Measurements from ENCODE around the gene SP5.
"Not testable (repeated sequence)": the region's sequence is repeated elsewhere in the genome, so short reads cannot be mapped to it uniquely, and the experiment has no call there.

Gene SP5

GRCh38 chr2:170715062-170715931, at the start of gene SP5:
Gene SP5, plus strand, starts transcription at chr2:170715337. Its CDS starts 176 bp downstream, at chr2:170715513.
- intact Hi-C loops (cut with DNase I) = no loop called here
- peak in 3 of 10 donors; percentile 23 to 82 (median 70) for DNase-seq

DNA sequence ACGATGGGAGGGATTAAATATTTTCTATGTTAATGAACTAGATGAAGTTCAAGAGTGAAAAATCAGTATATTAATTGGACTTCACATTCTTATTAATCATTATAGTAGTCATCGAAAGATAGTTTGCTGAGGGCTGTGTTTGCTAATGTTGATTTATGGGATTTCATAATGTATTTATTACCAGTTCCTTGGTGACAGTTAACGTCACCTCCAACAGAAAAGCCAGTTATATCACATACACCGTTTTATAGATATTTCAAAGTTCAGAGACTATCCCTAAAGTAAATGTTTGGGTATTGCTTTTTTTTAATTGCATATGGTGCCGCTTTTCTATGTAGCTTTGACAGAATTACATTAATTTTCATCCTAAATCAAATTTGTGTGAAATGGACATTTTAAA, 49.4 kb upstream of the SP5 start:
- no peak for DNase-seq
- intact Hi-C loops (cut with DNase I) = no loop called here

DNA sequence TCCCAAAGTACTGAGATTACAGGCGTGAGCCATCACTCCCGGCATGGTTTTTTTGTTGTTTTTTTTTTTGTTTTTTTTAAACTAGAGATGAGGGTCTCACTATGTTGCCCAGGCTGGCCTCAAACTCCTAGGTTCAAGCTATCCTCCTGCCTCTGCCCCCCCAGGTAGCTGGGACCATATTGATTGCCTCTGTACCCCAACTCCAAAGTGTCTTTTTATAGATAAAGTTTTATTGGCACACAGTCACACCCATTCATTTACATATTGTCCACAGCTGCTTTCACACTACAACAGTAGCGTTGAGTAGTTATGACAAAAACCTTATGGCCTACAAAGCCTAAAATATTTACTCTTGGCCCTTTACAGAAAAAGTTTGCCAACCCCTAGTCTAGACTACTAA, 45.2 kb upstream of the SP5 start:
- intact Hi-C loops (cut with DNase I) = no loop called here
- no peak for DNase-seq

DNA sequence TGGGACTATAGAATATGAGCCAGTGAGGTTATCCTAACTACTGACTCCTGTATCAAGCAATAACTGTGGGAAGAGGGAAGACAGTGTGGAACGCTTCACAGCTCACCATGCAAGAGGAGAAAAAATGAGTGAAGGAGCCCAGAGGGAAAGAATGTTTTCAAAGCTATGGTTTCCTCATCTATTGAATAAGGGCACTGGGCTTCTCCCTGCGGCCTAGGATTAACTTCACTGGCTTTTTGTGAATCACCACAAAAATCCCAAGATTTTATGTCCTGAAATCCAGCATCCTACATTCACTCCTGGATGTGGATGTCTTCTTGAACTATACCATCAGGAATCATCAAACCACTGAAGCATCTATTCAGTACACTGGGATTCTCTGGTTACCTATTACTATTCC, 44.5 kb upstream of the SP5 start:
- intact Hi-C loops (cut with DNase I) = no loop called here
- DNase-seq = no peak

GRCh38 chr2:170671079-170671478, 44.1 kb upstream of the SP5 start:
- DNase-seq = no peak
- intact Hi-C loops (cut with DNase I) = no loop called here

DNA sequence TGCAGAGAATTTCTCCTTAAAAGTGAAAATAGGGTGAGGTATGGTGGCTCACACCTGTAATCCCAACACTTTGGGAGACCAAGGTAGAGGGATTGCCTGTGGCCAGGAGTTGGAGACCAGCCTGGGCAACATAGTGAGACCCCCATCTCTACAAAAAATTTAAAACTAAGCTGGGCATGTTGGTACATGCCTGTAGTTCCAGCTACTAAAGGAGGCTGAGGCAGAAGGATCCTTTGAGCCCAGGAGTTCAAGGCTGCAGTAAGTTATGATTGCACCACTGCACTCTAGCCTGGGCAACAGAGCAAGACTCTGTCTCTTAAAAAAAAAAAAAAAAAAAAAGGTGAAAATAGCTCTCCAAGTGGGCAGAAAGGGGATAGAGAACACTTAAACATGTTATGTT, 40.9 kb upstream of the SP5 start:
- intact Hi-C loops (cut with DNase I); DNase-seq: not testable (repeated sequence)

DNA sequence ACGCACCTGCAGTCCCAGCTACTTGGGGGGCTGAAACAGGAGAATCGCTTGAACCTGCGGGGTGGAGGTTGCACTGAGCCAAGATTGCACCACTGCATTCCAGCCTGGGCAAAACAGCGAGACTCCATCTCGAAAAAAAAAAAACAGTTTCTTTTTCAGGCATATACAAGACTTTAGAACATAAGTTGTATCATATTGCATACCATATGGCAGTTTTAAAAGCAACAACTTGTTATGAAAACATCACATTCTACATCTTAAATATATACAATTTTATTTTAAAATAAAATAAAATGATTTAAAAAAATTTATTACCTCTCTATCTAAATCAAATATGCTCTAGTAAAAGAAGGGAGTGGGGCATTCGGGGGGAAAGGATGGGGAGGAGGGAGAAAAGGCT, 39.4 kb upstream of the SP5 start:
- peak in 1 of 10 donors; percentile 21 for DNase-seq
- intact Hi-C loops (cut with DNase I) = no loop called here

GRCh38 chr2:170679607-170680079, 35.5 kb upstream of the SP5 start:
- peak in 1 of 10 donors; percentile 38 for DNase-seq

DNA sequence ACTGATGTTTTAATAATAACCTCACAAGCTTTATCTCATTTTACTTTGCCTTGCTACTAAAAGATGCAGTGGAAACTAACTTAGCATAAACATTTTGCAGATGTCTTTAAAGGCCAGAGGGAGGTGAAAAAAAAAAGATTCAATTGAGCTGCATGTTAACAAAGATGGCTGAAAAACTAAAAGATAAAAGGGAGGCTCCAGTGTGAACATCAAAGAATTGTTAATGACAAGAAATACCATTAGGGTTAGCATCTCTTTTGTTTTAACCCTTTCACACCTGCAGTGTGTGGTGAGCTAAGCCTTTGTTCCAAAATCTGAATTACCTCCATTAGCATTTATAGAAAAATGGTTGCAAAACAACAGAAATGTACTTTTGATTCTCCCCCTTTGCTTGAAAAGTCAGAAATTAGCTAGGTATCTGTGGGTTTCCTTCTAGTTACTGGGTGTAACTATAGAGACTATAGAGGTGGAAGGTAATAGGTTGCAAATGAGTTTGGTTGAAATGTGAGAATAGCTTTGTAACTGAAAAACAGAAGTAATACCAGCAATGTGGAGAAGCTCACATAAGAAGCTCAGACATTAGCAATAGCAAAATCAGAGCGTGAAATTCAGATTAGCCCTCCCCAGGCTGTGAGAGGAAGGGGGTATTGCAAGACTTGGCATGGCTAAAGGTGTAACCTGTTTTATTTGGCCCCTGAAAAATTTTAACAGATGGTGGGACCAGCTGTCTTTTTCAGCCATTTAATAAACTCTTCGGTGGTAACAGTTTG, 34.8 kb upstream of the SP5 start:
- no peak for DNase-seq
- intact Hi-C loops (cut with DNase I) = no loop called here

More at GRCh38 chr2:170679607-170680079, 35.5 kb upstream of the SP5 start:
- intact Hi-C loops (cut with DNase I) = no loop called here

DNA sequence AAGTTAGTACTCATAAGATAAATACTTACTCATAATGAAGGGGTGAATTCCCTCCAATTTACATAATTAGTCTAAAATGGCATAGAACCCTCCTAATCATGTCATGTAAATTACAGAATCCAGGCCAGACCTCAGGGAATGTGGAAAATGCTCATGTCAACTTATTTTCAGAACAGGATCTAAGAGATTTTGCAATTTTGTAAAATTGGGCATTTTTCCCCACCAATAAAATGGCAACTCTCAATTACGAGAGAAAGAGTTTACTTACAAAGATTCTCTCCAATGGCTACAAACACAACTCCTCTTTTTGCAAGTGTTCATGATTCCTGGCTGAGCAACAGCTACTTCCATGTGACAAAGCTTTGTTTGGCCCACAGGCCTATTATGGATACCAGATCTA, 33.8 kb upstream of the SP5 start:
- peak in 1 of 10 donors; percentile 12 for DNase-seq

GRCh38 chr2:170685591-170685990, 29.5 kb upstream of the SP5 start:
- no peak for DNase-seq
- intact Hi-C loops (cut with DNase I) = no loop called here

More for the DNA sequence above, 33.8 kb upstream of the SP5 start:
- intact Hi-C loops (cut with DNase I) = no loop called here

DNA sequence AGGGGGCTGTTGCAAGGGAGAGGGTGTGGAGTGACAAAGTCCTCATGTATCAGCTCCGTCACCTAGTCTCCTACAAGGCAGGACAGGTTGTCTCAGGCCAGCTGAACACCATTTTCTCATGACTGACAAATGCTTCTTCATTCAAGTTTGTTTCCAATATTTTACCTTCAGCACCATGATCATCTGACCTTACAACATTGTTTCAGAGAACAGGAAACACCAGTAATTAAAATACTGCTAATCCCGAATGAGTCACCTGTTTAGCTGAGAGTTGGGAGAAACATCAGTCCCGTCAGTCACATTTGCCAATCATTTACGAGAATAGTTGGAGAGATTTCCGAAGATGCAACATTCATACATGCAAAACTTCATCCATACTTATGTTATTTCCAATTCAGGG, 25.7 kb upstream of the SP5 start:
- DNase-seq = no peak
- intact Hi-C loops (cut with DNase I) = no loop called here

DNA sequence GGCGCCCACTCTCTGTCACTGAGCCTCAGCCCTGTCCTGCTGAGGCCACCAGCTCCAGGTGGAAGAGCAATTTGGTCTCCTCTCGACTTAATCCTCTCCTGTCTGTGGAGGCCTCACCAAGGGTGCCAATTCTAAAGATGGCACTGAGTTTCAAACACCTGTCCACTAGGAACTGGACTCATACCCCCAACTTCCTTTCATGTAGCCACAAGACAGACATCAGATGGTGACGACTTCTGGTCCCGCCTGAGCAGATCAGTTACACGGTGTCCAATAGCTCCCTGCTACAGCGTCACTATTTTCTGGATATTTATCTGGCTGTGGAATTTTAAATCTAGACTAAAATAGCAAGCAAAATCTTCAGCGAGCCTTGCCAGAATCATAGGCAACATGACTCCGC, 24.5 kb upstream of the SP5 start:
- intact Hi-C loops (cut with DNase I) = no loop called here

DNA sequence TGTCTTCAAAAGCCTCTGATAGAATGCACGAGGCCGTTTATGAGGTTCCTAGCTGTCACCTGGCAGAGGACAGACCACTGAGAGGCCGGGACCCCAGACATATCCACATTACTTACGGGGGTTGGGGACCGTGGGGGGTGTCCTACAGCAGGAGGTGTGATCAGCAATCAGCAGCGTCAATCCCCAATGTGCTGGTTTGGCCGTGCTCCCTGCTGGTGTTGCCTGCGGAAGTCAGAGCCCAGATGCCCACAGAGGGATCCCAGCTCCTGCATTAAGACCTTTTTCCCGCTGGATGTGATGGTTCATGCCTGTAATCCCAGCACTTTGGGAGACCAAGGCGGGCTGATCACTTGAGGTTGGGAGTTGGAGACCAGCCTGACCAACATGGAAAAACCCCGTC, 20.8 kb upstream of the SP5 start:
- intact Hi-C loops (cut with DNase I) = no loop called here
- no peak for DNase-seq

More for the DNA sequence above, 24.5 kb upstream of the SP5 start:
- peak in 1 of 10 donors; percentile 37 for DNase-seq

- intact Hi-C loops (cut with DNase I) = no loop called here
- no peak for DNase-seq
These were observed 19.4 kb upstream of the SP5 start for GRCh38 chr2:170695521-170696410.

DNA sequence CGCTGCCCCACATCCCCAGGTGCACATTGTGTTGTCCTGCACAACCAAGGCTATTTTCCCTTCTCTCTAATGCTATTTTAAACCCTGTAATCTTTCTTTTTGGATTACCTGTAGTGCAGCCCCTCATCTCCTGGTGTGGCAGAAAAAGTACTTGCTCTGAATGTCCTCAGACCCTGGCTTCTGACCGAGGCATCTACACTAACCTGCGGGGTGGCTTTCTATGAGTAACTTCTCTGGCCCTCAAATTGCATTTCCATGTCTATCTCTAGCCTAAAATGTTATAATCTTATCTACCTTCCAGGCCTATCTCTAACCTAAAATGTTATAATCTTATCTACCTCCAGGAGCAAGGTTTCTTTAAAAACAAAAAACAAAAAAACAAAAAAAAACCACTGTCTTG, 18.2 kb upstream of the SP5 start:
- DNase-seq = no peak
- intact Hi-C loops (cut with DNase I) = no loop called here

- no peak for DNase-seq
- intact Hi-C loops (cut with DNase I) = no loop called here
These were observed 14.1 kb upstream of the SP5 start for GRCh38 chr2:170701011-170701410.

DNA sequence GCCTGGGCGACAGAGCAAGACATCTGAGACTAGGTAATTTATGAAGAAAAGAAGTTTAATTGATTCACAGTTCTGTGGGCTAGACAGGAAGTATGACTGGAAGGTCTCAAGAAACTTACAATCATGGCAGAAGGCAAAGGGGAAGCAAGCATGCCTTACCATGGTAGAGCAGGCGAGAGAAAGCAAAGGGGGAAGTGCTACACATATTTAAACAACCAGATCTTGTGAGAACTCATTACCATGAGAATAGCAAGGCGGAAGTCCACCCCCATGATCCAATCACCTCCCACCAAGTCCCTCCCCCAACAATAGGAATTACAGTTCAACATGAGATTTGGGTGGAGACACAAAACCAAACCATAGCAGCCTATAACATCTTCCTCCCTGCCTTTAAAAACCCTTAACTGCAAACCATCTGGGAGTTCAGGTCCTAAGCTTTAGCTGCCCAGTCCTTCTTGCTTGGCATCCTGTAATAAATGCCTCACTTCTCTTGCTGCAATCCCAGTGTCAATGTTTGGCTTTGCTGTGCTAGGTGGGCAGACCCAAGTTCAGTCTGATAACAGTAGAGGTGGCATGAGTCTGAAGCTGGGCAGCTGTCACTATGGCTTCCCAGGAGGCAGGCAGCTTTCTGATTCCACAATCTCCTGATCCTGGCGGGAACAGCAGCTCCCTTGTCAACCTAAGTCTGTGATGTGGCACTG, 11.2 kb upstream of the SP5 start:
- no peak for DNase-seq
- intact Hi-C loops (cut with DNase I) = no loop called here

GRCh38 chr2:170707821-170708795, 7.0 kb upstream of the SP5 start:
- DNase-seq = no peak
- intact Hi-C loops (cut with DNase I) = no loop called here
